Fibroblast of skin of left biceps (primary cell): ENCODE results near the gene ABCB6.
A peak's percentile ranks its signal among the peaks of the same experiment; 100 is the strongest.

Experiments
- DNase-seq, 2 experiments: peaks; one replicate each; pipeline ENCODE4 v3.0.0-alpha.2; 2013; ENCODE audit warnings: low read depth in 2 of 2

The ABCB6 gene

GRCh38 chr2:219184121-219184520 is 34.6 kb downstream of the ABCB6 start:
- no peak for DNase-seq

GRCh38 chr2:219183151-219183772 is 35.5 kb downstream of the ABCB6 start:
- DNase-seq, result no peak

GRCh38 chr2:219182331-219183150 is 36.2 kb downstream of the ABCB6 start:
- no peak for DNase-seq

GRCh38 chr2:219181531-219181930 is 37.2 kb downstream of the ABCB6 start:
- no peak for DNase-seq

DNA sequence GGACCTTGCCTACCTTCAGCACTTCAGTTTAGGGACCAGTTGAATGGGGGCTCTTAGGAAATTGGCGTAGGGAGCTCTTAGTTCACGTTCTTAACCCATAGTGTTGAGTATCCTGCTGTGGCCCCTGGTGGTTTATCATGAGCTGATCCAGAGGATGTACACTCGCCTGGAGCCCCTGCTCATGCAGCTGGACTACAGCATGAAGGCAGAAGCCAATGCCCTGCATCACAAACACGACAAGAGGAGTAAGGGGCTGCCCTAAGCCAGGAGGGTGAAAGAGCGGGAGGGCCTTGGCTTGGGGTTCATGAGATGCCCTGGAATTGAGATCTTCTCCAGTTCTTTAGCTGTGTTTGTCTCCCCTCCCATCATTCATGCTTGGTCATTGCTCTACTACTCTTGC is 37.8 kb downstream of the ABCB6 start:
- DNase-seq, result no peak

DNA sequence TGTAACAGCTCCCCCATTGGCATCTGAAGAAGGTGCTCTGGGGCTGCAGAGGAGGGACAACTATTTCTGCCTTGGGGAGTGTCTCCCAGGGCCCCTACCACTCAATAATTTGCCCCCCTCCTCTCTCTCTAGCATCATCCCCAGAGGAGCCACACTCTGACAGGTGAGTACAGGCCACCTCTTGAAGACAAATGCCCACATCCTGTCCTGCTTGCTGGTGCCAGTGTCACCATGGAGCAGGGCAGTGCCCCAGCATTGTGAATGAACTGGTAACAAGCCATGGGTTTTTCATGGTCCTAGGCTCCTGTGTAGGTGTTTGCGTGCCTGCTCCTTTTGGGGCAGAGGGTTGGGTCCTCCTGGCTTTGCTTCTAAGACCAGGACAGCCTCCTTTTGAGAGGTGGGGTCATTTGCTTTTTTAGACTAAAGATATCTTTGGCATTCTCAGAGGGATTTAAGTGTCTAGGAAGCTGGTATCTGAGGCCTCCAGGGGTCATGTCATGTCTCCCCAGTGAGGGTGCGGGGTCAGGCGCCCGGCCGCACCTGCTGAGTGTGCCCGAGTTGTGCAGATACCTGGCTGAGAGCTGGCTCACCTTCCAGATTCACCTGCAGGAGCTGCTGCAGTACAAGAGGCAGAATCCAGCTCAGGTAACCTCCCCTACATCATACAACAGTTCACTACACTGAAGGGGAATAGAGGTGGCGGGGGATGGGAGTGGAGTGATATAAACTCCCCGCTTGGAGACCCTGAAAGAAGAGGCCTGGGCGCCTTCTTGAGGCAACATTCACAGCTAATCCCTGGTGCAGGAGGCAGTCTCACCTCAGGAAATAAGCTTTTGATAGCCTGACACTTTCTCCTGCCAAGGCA is 38.9 kb downstream of the ABCB6 start:
- no peak for DNase-seq

DNA sequence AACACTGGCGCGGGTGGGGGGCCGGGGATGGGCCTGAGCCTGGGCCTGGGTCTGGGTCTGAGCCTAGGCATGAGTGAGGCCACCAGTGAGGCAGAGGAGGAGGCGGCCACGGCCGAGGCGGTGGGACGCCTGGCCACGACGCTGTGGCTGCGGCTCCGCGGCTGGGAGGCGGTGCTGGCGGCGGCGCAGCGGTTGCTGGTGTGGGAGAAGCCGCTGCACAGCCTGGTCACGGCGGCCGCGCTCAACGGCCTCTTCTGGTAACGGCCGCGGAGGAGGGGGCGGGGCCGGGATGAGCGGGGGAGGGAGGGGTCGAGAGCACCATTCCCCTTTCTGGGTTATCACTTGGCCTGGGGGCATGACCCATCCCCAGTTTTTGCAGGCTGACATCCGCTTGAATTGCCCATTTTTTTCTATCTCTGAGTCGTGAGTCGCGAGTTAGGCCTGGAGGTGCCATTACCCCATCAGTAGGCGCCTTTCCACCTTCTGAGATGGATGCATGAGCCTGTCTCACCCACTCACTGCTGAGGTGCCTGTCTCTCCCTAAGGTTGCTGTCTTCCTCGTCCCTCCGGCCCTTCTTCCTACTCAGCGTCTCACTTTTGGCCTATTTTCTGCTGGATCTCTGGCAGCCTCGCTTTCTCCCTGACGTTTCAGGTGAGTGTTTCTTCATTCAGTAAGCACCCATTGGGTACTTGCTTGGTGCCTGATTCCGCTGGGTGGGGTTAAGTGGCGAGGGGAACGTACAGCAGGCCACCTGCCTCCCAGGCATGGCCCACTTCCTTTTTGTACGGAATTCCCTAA is 40.2 kb downstream of the ABCB6 start:
- DNase-seq, result no peak

- peak; percentile 60 to 62 for DNase-seq
These were observed 41.0 kb downstream of the ABCB6 start, which contains the start of gene RETREG2 for GRCh38 chr2:219177552-219178376. TSS of gene RETREG2 (plus strand) at chr2:219178275. CDS start at chr2:219178353, 78 bp downstream.

DNA sequence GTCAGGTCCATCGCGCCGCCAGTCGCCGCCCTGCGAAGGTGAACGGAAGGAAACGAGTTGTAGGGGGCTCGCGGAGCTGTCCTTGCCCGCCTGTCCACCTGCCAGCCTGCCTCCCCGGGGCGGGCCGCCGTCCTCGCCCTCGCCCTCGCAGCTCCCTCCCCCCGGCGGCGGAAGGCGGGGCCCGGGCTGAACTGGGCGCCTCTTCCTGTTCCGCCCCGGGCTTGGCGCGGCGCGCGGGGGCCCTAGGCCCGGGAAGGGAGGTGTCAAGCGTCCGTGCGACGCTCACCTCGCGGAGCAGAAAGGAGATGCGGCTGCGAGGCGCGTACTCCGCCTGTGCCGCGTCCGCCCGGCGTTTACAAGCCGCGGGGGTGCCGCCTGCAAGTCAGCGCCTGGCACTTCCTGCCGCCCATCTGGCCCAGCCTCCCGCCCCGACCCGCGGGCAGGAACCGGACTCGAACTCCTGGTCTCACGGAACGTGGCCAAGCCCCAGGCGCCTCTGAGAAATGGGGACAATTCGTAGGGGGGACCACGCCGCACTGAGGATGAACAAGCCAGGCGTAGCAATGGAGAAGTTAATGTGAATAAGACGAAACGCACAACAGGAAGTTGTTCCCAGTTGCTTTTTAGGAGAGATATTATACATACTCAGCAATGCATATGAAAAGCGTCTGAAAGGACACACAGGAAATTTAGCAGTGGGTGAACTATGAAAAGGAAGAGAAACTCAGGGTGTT is 41.8 kb downstream of the ABCB6 start, which contains the start of gene CNPPD1:
Gene CNPPD1, minus strand, starts transcription at position 108 of the 734 bp plus-strand sequence. Its CDS starts 97 bp downstream, at position 11.
- DNase-seq, result peak in 1 of 2 experiments; percentile 32

DNA sequence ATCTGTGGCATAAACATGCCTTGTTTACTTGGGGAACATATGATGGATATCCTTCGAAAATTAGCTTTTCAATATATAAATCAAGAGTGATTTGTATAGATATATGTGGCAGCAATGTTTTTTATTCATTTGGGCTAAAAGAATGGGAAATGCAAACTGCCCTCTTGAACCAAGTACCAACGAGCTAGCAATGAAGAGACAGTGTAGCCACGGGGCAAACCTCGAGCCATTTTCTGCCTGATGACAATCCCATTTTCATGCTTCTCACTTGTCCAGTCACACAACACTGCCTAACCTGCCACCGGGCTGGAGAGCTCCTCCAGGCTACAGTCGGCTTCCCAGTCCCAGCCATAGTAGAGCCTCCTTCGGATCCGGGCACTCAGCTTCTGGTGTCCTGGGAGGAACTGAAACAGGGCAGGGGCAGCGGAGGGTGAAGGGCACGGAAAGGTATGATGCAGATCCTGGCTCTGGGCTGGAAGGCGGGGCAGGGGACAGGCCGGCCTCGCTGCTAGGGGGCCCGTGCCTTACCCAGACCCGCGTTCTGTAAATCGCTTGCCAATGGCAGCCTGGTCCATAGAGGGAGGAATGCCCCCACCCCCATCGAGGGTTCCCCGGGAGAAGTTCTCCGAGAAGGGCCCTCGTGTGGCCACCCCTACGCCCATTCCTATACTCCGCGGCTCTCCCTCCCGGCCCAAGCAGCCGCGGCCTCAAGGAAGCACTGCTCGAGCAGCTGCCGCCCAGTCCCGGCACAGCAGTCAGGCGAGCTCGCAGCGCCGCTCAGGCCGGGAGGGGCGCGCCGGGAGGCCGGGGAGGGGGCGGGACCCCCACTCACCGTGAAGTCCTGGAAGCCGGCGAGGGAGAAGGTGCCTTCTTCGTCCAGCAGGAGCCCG is 42.6 kb downstream of the ABCB6 start:
- no peak for DNase-seq

DNA sequence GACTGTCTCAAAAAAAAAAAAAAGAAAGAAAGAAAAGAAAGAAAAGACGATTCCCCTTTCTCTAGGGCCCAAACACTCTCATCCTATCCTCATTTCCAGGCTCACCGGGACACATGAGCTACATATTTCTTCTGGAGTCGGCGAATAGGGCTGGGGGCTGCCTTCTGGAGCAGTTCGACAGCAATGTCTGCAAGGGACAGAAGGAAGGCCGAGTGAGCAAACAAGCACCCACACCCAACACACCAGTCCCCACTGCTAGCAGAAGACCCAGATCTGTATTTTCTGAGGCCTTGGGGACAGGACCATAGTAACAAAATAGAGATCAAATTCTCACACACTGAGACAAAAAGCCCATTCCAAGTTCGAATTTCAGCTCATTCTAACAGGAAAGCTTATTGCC is 43.3 kb downstream of the ABCB6 start:
- DNase-seq, result no peak

DNA sequence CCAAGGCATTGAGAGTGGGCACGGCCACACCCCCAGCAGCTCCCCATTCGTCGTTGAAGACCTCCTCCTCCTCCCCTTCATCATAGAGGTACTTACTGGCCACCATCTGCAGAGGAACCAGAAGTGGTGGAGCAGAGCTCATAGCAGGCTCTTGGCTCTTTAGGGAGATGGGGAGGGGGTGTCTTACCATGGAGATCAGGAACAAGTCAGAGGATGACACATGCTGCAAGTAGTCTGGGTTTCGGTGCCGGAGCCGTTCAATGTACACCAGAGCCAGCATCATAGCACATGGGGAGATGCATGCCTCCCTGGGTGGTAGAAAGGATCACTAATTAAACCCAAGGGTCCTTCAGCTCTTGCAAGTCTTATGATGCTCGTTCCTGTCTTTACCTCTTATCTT is 44.0 kb downstream of the ABCB6 start:
- DNase-seq, result no peak

- no peak for DNase-seq
These were observed 44.6 kb downstream of the ABCB6 start for GRCh38 chr2:219174146-219174545.

- DNase-seq, result no peak
These were observed 45.6 kb downstream of the ABCB6 start for GRCh38 chr2:219173176-219173575.

- no peak for DNase-seq
These were observed 46.3 kb downstream of the ABCB6 start for GRCh38 chr2:219172231-219173154.

DNA sequence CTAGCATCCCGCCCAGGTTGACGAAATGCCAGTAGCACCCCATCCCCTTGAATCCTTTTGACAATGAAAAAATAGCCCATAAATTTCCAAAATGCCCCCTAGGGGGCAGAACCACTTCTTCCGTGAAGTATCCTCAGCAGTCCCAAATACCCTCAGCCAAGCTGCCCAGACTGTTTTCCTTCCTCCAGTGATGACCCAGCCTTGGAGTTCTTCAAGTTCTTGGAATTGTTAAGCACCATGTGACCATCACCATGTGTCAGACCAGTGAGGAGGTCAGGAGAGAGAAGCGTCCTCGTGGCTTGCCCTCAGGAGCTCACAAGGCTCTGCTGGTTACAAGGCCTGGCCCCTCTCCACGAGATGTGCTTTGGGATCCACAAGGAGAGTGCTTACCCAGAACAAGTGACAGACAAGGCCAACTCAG is 47.5 kb downstream of the ABCB6 start:
- peak in 1 of 2 experiments; percentile 28 for DNase-seq

- no peak for DNase-seq
These were observed 48.7 kb downstream of the ABCB6 start, which contains the start of gene SLC23A3 for GRCh38 chr2:219169930-219170654. TSS of gene SLC23A3 (minus strand) at chr2:219170029. CDS start at chr2:219169984, 45 bp downstream.
